Stomach smooth muscle (tissue), 2 donors: ENCODE results near the gene PAXIP1.

Source experiments
- H3K27ac ChIP-seq: one replicate; pipeline ENCODE4 v1.7.0; 2013; ENCODE audit warnings: mild to moderate bottlenecking, low read length, inconsistent platforms
- H3K27me3 ChIP-seq, 2 donors: one replicate each; pipeline ENCODE4 v1.7.0; 2013; ENCODE audit warnings: low read length in 2 of 2; ENCODE audit not compliant: insufficient read depth in 2 of 2, control insufficient read depth in 1 of 2
- H3K36me3 ChIP-seq, 2 donors: one replicate each; pipeline ENCODE4 v1.7.0; 2013; ENCODE audit warnings: low read length in 2 of 2; ENCODE audit not compliant: control insufficient read depth in 2 of 2, insufficient read depth in 2 of 2
- H3K4me1 ChIP-seq: one replicate; pipeline ENCODE4 v1.7.0; 2013; ENCODE audit warnings: low read length; ENCODE audit not compliant: control insufficient read depth, insufficient read depth
- H3K4me3 ChIP-seq, 2 donors: one replicate each; pipeline ENCODE4 v1.7.0; 2013; ENCODE audit warnings: low read length in 2 of 2
- H3K9ac ChIP-seq, 2 donors: one replicate each; pipeline ENCODE4 v1.7.0; 2013; ENCODE audit warnings: low read length in 2 of 2, mild to moderate bottlenecking in 1 of 2
- H3K9me3 ChIP-seq, 2 donors: one replicate each; pipeline ENCODE4 v1.7.0; 2013; ENCODE audit warnings: low read length in 2 of 2; ENCODE audit not compliant: control insufficient read depth in 2 of 2
- donor health status: healthy.
- donor health status: Pancreatic carcinoma.

Gene PAXIP1

DNA sequence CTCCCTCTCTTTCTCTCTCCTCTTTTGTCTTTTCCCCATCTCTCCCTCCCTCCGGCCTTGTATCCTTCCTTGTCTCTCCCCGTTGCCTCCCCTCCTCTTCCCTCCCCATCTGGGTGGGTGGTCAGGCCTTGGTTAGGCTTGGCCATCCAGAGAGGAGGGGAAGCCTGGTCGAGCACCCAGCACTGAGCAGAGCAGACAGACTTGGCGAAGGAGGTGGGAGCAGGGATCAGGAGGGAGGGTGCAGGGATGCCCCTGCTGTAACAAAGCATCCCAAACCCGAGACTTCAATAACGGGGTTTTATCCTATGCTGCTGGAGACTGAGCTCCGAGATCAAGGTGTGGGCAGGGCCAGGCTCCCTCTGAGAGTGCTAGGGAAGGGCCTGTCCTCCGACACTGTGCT, 97.3 kb downstream of the PAXIP1 start:
- Histone ChIP-seq H3K9ac (no peak overlapping the region), H3K36me3 (no peaks in the 10 kb centered on the region), H3K27me3 (peaks cover 4 to 5% of the 10 kb centered on the region in 2 donors), H3K4me1 (no peaks in the 10 kb centered on the region), H3K27ac (no peak overlapping the region), H3K9me3 (no peaks in the 10 kb centered on the region), H3K4me3 (no peak overlapping the region)

DNA sequence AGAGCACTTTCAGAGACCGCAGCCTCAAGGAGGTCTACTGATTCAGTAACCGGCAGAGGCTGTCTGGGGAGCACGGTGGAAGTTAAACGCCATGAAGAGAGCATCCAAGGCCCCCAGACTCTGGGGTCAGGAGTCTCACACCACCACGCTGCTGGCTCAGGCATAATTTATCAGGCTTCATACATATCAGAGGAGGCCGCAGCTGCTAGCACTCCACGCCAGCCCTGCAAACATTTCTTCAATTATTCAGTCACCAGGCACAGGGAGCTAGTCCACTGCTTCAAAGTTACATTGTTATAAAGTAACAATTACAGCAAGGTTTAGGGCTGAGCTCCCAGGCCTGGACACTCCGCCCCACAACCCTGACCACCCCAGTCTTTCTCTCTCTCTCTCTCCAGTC, 97.8 kb downstream of the PAXIP1 start:
- Histone ChIP-seq H3K4me1 (no peaks in the 10 kb centered on the region), H3K36me3 (no peaks in the 10 kb centered on the region), H3K27ac (no peak overlapping the region), H3K4me3 (no peak overlapping the region), H3K9ac (no peak overlapping the region), H3K27me3 (peaks cover 4 to 5% of the 10 kb centered on the region in 2 donors), H3K9me3 (no peaks in the 10 kb centered on the region)

DNA sequence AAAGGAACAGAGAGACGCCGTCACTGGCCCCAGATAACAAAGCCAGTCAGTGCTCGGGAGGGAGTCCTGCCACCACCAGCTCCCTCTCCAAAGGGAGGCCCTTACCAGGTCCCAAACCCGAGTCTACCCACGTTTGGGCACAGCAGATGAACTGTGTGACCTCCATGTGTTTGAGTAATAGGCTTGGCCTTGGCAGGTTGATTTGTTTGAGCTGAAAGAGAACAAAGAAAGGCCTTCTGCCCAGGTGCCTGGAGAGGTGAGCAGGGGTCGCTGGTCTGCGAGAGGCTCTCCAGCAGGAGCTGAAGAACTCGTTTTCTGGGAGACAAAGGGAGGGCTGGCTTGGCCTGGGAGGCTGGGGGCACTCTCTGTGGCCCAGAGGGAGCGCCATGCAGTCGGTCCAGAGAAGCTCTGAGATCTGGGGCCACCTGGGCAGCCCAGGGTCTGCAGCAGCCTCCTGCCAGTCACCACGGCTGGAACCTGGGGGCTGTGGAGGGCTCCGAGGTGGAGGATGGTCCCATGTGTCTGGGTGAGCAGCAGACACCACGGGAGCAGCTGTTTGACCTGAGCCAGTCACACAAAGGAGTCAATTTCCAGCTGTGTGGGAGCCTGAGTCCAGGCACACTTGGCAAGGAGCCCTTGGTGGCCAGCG, 99.7 kb downstream of the PAXIP1 start:
- no peaks in the 10 kb centered on the region for H3K36me3 ChIP-seq
- H3K4me3 ChIP-seq = no peak overlapping the region
- H3K9me3 ChIP-seq = no peaks in the 10 kb centered on the region
- H3K9ac ChIP-seq = no peak overlapping the region
- peaks cover 2 to 4% of the 10 kb centered on the region in 2 donors for H3K27me3 ChIP-seq
- H3K4me1 ChIP-seq = no peaks in the 10 kb centered on the region
- no peak overlapping the region for H3K27ac ChIP-seq

DNA sequence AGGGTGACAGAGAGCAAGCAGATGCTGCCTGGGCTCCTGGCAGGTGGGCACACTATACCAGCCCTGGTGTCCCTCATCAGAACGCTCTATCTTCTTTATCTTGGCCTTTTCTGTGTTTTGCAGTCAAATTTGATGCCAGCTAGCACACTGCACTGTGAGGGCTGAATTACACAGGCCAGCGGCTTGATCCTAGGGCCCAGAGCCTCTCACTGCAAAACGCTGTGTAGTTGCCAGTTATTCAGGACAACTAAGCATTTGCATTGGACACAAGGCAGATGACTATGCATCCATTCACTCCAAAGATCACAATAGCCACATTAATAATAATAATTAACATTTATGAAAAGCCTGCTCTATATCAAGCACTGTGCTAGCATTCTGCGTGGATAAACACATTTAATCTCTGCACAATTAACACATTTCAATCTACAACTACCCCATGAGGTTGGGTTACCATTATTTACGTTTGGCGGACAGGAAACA, 100.3 kb downstream of the PAXIP1 start:
- no peaks in the 10 kb centered on the region for H3K9me3 ChIP-seq
- no peak overlapping the region for H3K9ac ChIP-seq
- no peaks in the 10 kb centered on the region for H3K4me1 ChIP-seq
- H3K36me3 ChIP-seq = no peaks in the 10 kb centered on the region
- H3K27ac ChIP-seq = no peak overlapping the region
- no peak overlapping the region for H3K4me3 ChIP-seq
- H3K27me3 ChIP-seq = peaks cover 2 to 4% of the 10 kb centered on the region in 2 donors

DNA sequence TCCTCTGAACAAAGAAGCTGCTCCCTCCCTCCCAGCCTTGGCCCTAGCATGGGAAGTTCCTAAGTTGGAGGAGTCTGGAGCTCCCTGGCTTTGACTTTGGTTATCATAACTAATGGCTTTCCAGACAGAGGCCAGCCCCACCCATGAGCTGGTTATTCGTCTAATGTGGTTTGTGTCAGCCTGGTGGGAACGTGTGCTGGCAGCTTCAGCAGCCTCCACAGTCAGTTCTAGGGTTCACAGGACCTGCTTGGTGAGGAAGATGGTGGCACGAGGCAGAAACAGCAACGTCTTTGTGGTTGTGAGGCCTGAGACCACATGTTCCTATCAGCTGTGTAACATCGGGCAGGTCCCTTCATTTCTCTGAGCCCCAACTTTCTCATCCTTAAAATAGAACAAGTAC, 103.1 kb downstream of the PAXIP1 start:
- H3K9me3 ChIP-seq = no peaks in the 10 kb centered on the region
- H3K36me3 ChIP-seq = no peaks in the 10 kb centered on the region

DNA sequence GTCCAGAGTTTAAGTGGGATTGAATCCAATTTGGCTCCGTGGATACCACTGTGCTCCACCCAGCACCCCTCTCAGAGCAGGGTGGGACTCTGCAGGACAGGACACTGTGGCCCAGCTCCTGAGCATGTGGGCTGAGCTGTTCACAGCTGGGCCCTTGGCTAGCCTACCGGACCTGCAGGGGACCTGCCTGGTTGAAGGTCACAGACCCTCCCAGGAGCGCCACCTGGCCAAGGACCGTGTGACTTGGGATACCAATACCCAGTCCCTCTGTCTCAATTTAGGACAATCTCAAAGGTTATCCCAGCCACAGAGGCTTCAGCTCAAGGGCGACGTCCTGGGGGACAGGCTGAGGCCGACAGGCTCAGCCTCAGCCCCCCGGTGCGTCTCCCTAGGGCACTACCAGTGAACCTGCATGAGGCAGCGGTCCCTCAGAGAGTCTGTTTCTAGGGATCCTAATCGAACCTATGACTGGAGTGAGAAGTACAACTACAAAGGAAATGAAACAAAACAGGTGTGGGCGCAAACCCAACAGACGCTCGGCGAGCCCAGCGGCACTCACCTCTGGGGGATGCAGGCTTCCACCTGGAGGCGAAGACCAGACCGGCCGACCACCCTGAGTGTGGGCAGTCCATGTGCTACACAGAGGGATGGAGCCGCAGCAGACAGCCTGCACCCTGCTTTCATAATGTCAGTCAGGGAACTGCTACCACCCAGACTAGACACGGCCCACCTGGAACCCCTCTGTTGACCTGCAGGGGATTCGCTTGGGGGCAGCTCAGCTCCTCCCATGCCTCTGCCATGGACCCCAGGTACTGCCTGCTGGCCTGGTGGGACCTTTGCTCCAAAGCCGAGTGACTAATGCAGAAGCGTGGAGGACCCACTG, 103.7 kb downstream of the PAXIP1 start:
- Histone ChIP-seq H3K36me3 (no peaks in the 10 kb centered on the region), H3K9ac (no peak overlapping the region), H3K4me1 (no peaks in the 10 kb centered on the region), H3K9me3 (no peaks in the 10 kb centered on the region), H3K27ac (no peak overlapping the region), H3K4me3 (no peak overlapping the region), H3K27me3 (peaks cover 3 to 5% of the 10 kb centered on the region in 2 donors)

More for the DNA sequence above, 103.1 kb downstream of the PAXIP1 start:
- H3K4me3 ChIP-seq = no peak overlapping the region
- H3K27me3 ChIP-seq = peaks cover 3 to 5% of the 10 kb centered on the region in 2 donors
- no peaks in the 10 kb centered on the region for H3K4me1 ChIP-seq
- H3K9ac ChIP-seq = no peak overlapping the region
- no peak overlapping the region for H3K27ac ChIP-seq

DNA sequence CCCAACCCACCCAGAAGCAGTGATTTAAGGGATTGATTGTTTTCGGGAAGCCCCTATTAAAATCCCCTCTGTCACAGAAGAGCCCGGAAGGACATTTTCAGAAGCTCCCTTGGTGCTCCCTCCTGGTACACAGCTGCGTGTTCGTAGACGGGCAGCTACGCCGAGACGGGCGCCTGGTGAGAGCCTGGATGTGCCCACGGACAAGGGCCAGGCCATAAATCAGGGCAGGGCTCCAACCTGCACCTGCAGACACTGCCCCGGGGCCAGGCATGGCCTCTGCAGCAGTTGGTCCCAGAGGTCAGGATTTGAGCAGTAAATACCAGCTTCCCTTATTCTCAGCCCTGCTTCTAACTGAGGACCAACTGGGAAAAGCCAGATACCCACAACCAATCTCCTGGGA, 106.8 kb downstream of the PAXIP1 start:
- H3K9me3 ChIP-seq = no peaks in the 10 kb centered on the region
- H3K27me3 ChIP-seq = peaks cover 2 to 5% of the 10 kb centered on the region in 2 donors
- H3K9ac ChIP-seq = no peak overlapping the region
- no peak overlapping the region for H3K27ac ChIP-seq
- H3K36me3 ChIP-seq = no peaks in the 10 kb centered on the region
- H3K4me1 ChIP-seq = no peaks in the 10 kb centered on the region
- H3K4me3 ChIP-seq = no peak overlapping the region
